GM18499 (cell line): ENCODE data around the gene POLR3C.

Source experiments
- ATAC-seq: cut with Tn5 transposase; IDR thresholded peaks from one replicate; pipeline ENCODE4 v1.9.1; 2021; ENCODE audit warnings: moderate number of reproducible peaks; ENCODE audit not compliant: insufficient read depth, unreplicated experiment

POLR3C gene

GRCh38 chr1:145859491-145860023 is 35.6 kb downstream of the POLR3C start:
- ATAC-seq = peak; percentile 32

GRCh38 chr1:145863282-145864018 is 39.5 kb downstream of the POLR3C start:
- ATAC-seq = no peak

DNA sequence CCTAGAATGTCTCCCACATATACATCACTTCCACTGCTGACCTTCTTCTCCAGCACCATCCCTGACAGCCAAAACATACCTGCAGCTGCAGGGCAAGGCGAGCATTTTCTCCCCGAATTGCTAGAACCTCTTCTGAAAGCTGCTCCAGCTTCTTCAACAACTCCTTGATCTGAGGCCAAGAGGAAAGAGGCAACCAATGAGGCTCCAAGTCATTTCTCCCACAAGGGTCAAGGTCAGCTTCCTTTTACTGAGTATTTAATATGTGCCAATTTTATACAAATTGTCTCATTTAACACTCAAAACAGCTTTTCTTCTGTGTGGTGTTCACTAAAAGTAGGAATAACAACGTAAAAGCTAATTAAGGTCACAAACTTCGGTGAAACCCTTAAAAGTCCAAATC is 44.2 kb downstream of the POLR3C start:
- ATAC-seq = no peak

GRCh38 chr1:145871994-145872924 is 48.3 kb downstream of the POLR3C start:
- no peak for ATAC-seq

GRCh38 chr1:145874646-145875045 is 50.6 kb downstream of the POLR3C start:
- ATAC-seq = no peak

GRCh38 chr1:145877923-145878486 is 54.0 kb downstream of the POLR3C start:
- no peak for ATAC-seq

DNA sequence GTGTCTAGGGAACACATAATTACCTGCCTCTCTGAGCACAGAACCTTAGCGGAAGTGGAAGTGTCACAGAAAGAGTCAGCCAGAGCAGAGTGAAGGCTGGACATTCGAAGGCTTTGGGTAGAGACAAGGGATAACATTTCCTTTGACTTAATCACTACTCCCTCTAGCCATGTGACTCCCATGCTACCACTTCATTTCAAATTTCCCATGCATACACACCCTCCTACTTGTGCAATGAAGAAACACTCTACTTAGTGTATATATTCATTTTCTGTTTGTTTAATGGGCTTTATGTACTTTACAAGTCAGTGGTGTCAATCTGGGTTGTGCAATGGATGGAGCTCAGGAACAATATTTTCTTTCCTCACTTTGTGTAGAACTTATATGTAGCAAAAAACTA is 54.7 kb downstream of the POLR3C start:
- ATAC-seq = no peak

DNA sequence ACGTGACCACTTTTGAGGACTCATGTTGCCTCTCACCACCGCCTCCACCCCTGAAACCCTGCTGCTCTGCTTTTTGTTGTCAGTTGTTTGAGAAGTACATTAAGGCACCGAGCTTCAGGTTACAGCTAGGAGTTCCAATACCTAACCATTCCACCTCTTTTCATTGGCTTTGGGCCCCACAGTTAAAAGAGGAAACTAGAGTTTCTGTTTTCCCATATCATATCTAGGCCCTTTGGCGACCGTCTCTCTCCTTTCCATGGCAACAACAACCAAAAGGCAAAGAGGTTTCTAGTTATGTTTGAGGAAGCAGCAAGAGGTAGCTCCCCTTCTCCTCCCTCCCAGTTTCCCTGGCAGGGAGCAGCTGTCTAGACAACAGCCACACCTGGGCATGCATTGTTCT is 55.8 kb downstream of the POLR3C start:
- ATAC-seq = no peak

DNA sequence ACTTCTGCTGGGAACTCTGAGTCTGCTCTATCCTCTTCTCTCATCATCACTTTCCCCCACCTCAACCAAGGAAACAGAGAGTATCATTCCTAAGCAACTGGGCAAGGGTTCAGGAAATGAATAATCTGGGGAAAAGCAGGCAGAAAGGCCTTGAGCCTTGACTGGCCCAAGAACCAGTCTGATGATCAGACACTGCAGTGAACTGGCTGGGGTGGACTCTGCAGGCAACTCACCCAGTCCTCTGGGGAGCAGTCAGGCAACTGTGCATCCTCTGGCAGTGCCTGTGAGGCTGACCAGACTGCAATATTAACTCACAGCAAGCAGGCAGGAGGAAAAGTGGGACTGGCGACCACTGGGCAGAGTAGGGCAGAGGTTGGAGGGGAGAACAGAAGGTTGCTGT is 60.7 kb downstream of the POLR3C start:
- ATAC-seq = no peak

GRCh38 chr1:145885738-145886287 is 61.8 kb downstream of the POLR3C start, which contains the start of gene ANKRD35:
Gene ANKRD35, minus strand, starts transcription at chr1:145885866. Its CDS starts 108 bp downstream, at chr1:145885758.
- ATAC-seq = peak; percentile 90

GRCh38 chr1:145886390-145886789 is 62.4 kb downstream of the POLR3C start:
- ATAC-seq = no peak

- ATAC-seq = no peak
Measured at GRCh38 chr1:145886816-145887215, 62.8 kb downstream of the POLR3C start.

DNA sequence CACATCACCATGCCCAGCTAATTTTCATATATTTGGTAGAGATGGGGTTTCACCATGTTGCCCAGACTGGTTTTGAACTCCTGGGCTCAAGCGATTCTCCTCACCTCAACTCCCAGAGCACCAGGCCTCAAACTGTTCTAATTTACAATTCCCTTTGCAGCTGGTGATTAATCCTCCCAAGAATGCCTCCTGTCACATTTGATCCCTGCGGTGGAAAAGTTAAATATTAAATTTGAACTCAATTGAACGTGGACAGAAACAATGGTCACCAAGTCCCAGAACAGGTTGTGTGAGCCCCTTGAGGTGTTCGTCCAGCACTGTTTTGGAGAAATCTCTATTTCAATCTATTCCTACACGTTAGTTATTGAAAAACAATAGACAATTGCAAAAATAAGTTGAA is 63.6 kb downstream of the POLR3C start:
- ATAC-seq = no peak

DNA sequence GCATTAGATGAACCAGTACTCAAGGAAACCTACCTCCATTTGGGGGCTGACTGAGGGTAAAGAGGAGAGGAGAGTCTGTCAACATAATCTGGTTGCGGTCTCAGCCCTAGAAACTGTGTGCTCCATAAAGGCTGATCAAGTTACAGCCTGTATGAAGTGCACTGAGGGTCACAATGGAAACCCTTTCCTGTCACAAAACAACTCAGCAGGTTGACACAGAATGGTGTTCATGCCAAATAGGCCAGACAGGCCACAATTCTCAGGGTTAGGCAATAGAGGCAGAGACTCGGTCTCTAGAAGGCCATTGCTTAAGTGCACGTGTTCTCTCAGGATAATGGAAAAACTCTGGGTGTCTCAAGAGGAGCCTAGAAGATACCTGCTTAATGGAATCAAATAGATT is 65.7 kb downstream of the POLR3C start:
- ATAC-seq = no peak

DNA sequence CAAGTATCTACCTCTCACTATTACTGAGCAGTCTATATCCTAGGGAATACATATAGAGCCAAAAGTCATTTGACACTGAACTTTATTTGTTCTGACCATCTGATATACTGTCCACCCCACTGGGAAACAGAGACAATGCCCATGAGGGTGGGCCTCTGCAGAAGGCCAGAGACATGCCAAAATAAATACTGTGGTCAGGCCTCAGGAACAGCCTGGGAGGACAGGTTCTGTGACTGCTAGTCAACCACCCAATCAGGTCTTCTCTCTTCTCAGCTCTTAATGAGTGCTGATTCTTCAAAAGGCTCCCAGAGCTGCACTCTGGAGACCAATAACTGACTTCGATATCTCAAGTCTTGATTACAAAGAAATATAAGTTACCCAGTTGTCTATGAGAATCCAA is 67.1 kb downstream of the POLR3C start:
- no peak for ATAC-seq

DNA sequence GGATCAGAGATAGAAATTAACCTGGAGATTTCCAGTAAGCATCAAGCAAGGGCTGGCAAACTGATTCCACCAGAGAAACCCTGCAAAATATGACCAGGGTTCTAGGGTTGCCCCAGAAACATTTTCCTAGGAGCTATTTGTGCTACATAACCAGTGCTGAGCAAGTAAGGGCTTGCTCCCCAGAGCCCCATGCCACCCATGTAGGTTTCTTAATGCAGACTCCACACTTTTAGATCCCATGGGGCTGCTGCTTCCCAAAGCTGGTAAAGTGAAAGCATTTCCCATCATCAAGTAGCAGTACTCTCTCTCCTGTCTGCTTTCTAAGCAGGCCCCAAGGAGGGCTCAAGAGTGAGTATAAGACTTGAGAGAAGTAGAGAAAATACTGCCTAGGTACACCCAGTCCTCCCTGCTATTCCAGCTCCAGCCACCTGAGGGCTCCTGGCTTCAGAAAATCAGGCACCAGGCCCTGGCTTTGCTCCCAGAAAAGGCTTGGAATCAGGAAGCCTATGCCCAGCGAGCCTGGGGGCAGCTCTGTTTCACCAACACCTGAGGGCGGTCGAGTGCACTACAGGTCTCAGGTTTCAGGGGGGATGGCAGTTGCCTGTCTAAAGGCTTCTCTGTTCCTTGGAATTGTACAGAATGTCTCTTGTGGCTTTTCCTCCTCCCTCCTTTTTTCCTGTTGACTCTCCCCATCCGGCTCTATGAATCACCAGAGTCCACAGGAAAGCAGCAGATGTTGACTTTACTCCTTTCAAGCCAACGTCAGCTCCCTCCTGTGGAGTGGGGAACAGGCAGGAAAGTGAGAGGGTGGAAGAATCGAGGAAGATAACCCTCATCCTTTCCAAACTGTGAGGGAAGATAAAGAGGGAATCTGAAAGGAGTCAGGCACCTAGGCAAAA is 67.8 kb downstream of the POLR3C start:
- no peak for ATAC-seq

DNA sequence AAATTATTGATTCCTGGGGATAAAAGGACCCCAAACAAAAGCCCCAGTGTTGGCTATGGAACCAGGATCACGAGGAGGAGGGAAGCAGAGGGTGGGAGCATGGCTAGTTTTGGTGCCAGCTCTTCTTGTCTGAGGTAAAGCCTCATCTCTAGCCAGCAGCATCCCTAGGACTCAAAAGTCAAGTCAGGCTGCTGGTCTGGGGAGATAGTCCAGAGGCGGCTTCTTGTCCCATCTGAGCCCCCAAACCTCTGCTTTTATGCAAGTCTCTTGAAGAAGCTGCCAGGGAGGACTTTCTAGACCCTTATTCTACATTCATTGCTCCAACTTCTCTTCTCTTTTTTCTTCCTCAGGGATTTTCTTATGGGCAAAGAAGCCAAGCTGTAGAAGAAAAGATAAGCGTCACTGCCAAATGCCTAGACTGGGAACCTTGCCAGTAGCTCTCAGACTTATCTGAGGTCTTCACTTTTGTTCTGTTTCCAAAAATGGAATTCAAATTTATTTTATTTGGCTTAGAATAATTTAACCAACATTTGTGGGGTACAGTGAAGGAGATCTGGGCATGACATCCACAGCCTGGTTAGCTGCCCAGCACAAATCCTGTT is 68.6 kb downstream of the POLR3C start:
- no peak for ATAC-seq

DNA sequence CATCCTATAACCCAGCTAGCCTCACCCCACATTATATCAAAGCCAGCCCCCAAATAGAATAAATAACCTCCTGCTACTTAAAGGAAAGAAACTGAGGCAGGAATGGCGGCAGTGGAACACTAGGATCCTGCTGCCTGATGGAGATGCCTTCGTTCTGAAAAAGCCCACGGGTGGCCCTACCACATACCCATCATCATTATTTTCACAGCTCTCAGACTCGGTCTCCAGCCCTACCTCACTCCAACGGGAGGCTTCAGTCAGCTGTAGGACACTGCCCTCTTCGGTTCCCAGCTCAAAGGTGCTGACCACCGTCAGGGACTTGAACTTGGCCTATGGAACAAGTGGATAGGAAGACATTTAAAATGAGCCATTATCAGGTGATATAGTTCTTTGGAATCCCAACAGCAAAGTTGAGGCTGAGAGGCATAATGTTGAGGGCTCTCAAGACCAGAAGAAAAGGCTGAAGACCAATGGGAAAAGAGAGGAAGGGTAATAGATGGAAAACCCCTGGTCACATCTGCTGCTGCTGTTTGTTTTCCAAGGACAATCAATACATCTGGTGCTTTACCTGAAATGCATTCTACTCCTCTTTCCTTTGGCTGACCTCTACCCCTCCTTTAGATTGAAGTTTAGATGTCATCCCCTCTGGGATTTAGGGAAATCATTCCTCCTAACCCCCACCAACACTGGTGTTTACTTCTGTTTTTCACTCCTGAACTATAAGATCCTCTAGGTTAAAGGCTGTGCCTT is 69.5 kb downstream of the POLR3C start:
- no peak for ATAC-seq
